Activated B cell treated with CpG ODN at 0.5 μM for 24 hours (primary cell): ENCODE results near the gene PDK3. TPM values are rescaled to one million over a fixed set of nuclear protein-coding genes. Genes with fewer than 3 reads are reported as not detected.

ENCODE experiments used
- ATAC-seq: fragments of 200-7000 bp; cut with Tn5 transposase; one replicate; pipeline ENCODE4 v1.10.0; 2021; ENCODE audit warnings: low read depth, mild to moderate bottlenecking, moderate library complexity
- CTCF ChIA-PET: fragments of 350-600 bp; sonication (Branson Sonifier 250); formaldehyde crosslinking; loops from one replicate; lab custom pipeline; 2021; ENCODE audit warnings: antibody characterized with exemption; lab: Charles Lee
- POLR2A ChIA-PET: fragments of 350-600 bp; sonication (Branson Sonifier 250); formaldehyde crosslinking; loops from one replicate; lab custom pipeline; 2021; ENCODE audit warnings: antibody characterized with exemption; lab: Charles Lee
- DNase-seq: peaks from one replicate; pipeline ENCODE4 v3.0.0; 2022
- H3K27ac Mint-ChIP-seq: one replicate; pipeline ENCODE4 v1.8.0; 2020; ENCODE audit warnings: mixed read lengths
- H3K27me3 Mint-ChIP-seq: one replicate; pipeline ENCODE4 v1.8.0; 2021; ENCODE audit warnings: mixed read lengths
- H3K36me3 Mint-ChIP-seq: one replicate; pipeline ENCODE4 v1.8.0; 2021; ENCODE audit warnings: low read depth, mixed read lengths
- H3K4me1 Mint-ChIP-seq: one replicate; pipeline ENCODE4 v1.8.0; 2021; ENCODE audit warnings: mixed read lengths
- H3K4me3 Mint-ChIP-seq: one replicate; pipeline ENCODE4 v1.8.0; 2020; ENCODE audit warnings: mild to moderate bottlenecking, mixed read lengths
- H3K9me3 Mint-ChIP-seq: one replicate; pipeline ENCODE4 v1.8.0; 2020; ENCODE audit warnings: mixed read lengths
- CTCF ChIP-seq: fragments of 200-600 bp; IDR thresholded peaks from one replicate; pipeline ENCODE4 v1.8.0; 2022; ENCODE audit warnings: antibody characterized with exemption, mild to moderate bottlenecking
- intact Hi-C: fragments of 100-400 bp; cut with micrococcal nuclease; formaldehyde crosslinking; loops from one replicate; pipeline ENCODE4 v1.15.1; 2024
- total RNA-seq: library from RNA; stranded (reverse); gene quantifications from 2 replicates; pipeline ENCODE4 v1.2.3, GENCODE V29; 2022

Gene PDK3
- total RNA-seq, 1 donor from 2014 or later = 13.9 TPM

- Mint-ChIP-seq H3K27me3 (no peaks in the 10 kb centered on the region), H3K4me3 (no peak overlapping the region)
- no peak for TF ChIP-seq CTCF
Measured at GRCh38 chrX:24550166-24550565, 85.1 kb downstream of the PDK3 start.

GRCh38 chrX:24553011-24553410, 87.9 kb downstream of the PDK3 start:
- CTCF ChIA-PET = no interaction called here
- ATAC-seq (no peak), DNase-seq (no peak)
- H3K27ac Mint-ChIP-seq = no peak overlapping the region
- H3K36me3 Mint-ChIP-seq = no peaks in the 10 kb centered on the region
- no peak overlapping the region for H3K4me3 Mint-ChIP-seq
- POLR2A ChIA-PET = no interaction called here
- intact Hi-C loops = no loop called here
- TF ChIP-seq CTCF = no peak
- no peaks in the 10 kb centered on the region for H3K27me3 Mint-ChIP-seq
- no peaks in the 10 kb centered on the region for H3K4me1 Mint-ChIP-seq
- H3K9me3 Mint-ChIP-seq = no peaks in the 10 kb centered on the region

More at GRCh38 chrX:24550166-24550565, 85.1 kb downstream of the PDK3 start:
- no peaks in the 10 kb centered on the region for H3K36me3 Mint-ChIP-seq
- POLR2A ChIA-PET = no interaction called here
- CTCF ChIA-PET = no interaction called here
- intact Hi-C loops = no loop called here
- DNase-seq (no peak), ATAC-seq (no peak)
- H3K4me1 Mint-ChIP-seq = no peaks in the 10 kb centered on the region
- H3K9me3 Mint-ChIP-seq = no peaks in the 10 kb centered on the region
- H3K27ac Mint-ChIP-seq = no peak overlapping the region

GRCh38 chrX:24561121-24561520, 96.0 kb downstream of the PDK3 start:
- ChIA-PET CTCF (no interaction called here), POLR2A (no interaction called here)
- ATAC-seq = no peak
- Mint-ChIP-seq H3K36me3 (no peaks in the 10 kb centered on the region), H3K4me1 (no peaks in the 10 kb centered on the region), H3K27ac (no peak overlapping the region), H3K4me3 (no peak overlapping the region), H3K9me3 (no peaks in the 10 kb centered on the region), H3K27me3 (no peaks in the 10 kb centered on the region)
- DNase-seq = no peak
- intact Hi-C loops = loop anchor here (2.0 kb wide), 1 partner anchor 166 kb away; no protein-coding TSS in a partner anchor
- no peak for TF ChIP-seq CTCF

- DNase-seq (no peak), ATAC-seq (no peak)
- Mint-ChIP-seq H3K36me3 (no peaks in the 10 kb centered on the region), H3K4me1 (no peaks in the 10 kb centered on the region), H3K27ac (no peak overlapping the region), H3K4me3 (no peak overlapping the region), H3K27me3 (no peaks in the 10 kb centered on the region), H3K9me3 (no peaks in the 10 kb centered on the region)
- POLR2A ChIA-PET = no interaction called here
- intact Hi-C loops = no loop called here
- TF ChIP-seq CTCF = no peak
- CTCF ChIA-PET = no interaction called here
Measured at GRCh38 chrX:24563291-24564010, 98.4 kb downstream of the PDK3 start.

- no peak for TF ChIP-seq CTCF
- DNase-seq = no peak
- ChIA-PET POLR2A (no interaction called here), CTCF (no interaction called here)
- Mint-ChIP-seq H3K4me1 (no peaks in the 10 kb centered on the region), H3K9me3 (no peaks in the 10 kb centered on the region), H3K4me3 (no peak overlapping the region), H3K36me3 (no peaks in the 10 kb centered on the region), H3K27me3 (no peaks in the 10 kb centered on the region), H3K27ac (no peak overlapping the region)
- intact Hi-C loops = no loop called here
- ATAC-seq = no peak
Measured at GRCh38 chrX:24566240-24566639, 101.2 kb downstream of the PDK3 start.
